Measurements from ENCODE around the gene DENND1A. TPM values are rescaled to one million over a fixed set of nuclear protein-coding genes. Genes with fewer than 3 reads are reported as not detected.
A peak's percentile ranks its signal among the peaks of the same experiment; 100 is the strongest.

Gene DENND1A
- total RNA-seq, 1 donor from 2014 or later = 15.4 TPM

DNA sequence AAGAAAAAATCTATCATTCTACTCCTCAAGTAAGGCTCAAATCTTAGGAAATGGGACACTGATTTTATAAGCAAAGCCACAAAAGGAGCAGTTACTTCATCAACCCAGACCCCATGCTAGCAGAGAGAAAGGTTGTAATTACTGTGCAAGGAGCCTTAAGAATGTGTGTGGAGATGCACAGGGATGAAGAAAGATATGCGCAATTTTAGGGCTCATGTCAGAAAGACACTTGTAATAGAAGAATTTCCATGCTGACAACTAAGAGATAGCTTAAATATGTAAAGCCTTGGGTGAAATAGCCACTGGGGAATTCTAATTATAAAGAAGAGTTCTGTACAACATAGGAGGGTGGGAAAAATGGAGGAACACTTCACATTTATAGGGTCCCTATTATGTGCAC, 432.1 kb downstream of the DENND1A start:
- DNase-seq (no peak), ATAC-seq (no peak)
- H3K27ac ChIP-seq = no peak overlapping the region
- H3K27me3 ChIP-seq = no peaks in the 10 kb centered on the region
- H3K36me3 ChIP-seq = no peaks in the 10 kb centered on the region
- intact Hi-C loops (cut with DNase I) = no loop called here
- TF ChIP-seq, protein P1, sequence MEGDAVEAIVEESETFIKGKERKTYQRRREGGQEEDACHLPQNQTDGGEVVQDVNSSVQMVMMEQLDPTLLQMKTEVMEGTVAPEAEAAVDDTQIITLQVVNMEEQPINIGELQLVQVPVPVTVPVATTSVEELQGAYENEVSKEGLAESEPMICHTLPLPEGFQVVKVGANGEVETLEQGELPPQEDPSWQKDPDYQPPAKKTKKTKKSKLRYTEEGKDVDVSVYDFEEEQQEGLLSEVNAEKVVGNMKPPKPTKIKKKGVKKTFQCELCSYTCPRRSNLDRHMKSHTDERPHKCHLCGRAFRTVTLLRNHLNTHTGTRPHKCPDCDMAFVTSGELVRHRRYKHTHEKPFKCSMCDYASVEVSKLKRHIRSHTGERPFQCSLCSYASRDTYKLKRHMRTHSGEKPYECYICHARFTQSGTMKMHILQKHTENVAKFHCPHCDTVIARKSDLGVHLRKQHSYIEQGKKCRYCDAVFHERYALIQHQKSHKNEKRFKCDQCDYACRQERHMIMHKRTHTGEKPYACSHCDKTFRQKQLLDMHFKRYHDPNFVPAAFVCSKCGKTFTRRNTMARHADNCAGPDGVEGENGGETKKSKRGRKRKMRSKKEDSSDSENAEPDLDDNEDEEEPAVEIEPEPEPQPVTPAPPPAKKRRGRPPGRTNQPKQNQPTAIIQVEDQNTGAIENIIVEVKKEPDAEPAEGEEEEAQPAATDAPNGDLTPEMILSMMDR (IDR thresholded peaks at IDR 0.05) = no peak
- no peaks in the 10 kb centered on the region for H3K9me3 ChIP-seq
- H3K4me3 ChIP-seq = no peak overlapping the region
- H3K4me1 ChIP-seq = no peaks in the 10 kb centered on the region

DNA sequence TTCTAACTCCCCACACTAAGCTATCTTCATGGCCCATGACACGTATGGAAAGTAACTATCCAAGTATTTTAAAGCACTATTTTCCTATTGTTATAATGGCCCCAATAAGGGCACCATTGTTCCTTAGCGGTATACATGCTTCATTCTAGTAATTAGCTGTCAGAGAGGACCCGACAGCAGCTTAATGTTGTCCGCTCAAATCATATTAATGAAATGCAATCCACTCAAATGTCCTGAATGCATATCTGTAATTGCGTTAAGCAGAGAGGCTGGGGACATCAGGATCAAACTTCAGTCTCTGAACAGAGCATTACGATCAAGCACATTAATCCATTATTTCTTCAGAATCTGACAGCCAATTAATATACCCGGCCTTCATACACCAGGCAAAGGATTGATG, 434.2 kb downstream of the DENND1A start:
- ATAC-seq = no peak
- intact Hi-C loops (cut with DNase I) = no loop called here
- Histone ChIP-seq H3K27ac (no peak overlapping the region), H3K36me3 (no peaks in the 10 kb centered on the region), H3K27me3 (no peaks in the 10 kb centered on the region), H3K4me1 (no peaks in the 10 kb centered on the region), H3K9me3 (no peaks in the 10 kb centered on the region), H3K4me3 (no peak overlapping the region)
- TF ChIP-seq, protein P1 (IDR thresholded peaks at IDR 0.05) = no peak
- DNase-seq = no peak

DNA sequence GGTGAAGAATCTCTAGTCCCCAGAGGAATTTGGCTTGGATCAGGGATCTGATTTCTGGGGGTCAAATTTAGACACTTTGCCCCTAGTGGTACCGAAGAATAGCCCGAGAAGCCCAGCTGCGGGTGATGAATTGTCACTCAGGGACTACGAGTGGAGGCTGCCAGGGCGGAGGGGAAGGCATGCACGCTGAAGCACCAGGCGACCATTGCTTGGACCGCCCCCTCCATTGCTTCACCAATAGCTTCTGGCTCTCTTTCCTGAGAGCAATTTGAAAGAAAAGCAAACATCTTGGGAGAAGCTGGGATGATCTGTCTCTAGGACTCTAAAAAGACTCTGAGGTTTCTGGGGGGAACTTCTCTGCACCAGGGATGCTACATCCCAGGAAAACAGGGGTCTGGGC, 436.3 kb downstream of the DENND1A start:
- intact Hi-C loops (cut with DNase I) = no loop called here
- no peaks in the 10 kb centered on the region for H3K9me3 ChIP-seq
- TF ChIP-seq, protein P1 (IDR thresholded peaks at IDR 0.05) = no peak
- H3K4me1 ChIP-seq = no peaks in the 10 kb centered on the region
- H3K36me3 ChIP-seq = no peaks in the 10 kb centered on the region
- peak; percentile 51 for DNase-seq
- ATAC-seq = no peak
- no peak overlapping the region for H3K27ac ChIP-seq
- no peaks in the 10 kb centered on the region for H3K27me3 ChIP-seq
- H3K4me3 ChIP-seq = no peak overlapping the region

DNA sequence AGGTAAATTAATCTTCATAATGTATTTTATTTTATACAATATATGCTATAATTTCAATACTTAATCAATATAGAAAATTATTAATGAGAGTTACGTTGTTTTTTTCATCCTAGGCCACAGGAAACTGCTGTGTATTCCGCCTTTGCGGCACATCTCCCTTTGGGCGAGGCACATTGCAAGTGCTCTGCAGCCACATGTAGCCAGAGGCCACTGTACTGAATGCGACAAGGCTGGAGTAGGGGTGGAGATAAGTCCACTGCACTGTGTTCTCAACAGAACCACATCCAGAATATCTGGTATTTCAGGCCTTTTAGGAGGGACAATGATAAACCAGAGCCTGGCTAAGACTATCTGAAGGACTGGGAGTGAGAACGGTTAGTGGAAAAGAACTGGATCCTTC, 439.2 kb downstream of the DENND1A start:
- Histone ChIP-seq H3K36me3 (no peaks in the 10 kb centered on the region), H3K4me1 (no peaks in the 10 kb centered on the region)
- intact Hi-C loops (cut with DNase I) = no loop called here

DNA sequence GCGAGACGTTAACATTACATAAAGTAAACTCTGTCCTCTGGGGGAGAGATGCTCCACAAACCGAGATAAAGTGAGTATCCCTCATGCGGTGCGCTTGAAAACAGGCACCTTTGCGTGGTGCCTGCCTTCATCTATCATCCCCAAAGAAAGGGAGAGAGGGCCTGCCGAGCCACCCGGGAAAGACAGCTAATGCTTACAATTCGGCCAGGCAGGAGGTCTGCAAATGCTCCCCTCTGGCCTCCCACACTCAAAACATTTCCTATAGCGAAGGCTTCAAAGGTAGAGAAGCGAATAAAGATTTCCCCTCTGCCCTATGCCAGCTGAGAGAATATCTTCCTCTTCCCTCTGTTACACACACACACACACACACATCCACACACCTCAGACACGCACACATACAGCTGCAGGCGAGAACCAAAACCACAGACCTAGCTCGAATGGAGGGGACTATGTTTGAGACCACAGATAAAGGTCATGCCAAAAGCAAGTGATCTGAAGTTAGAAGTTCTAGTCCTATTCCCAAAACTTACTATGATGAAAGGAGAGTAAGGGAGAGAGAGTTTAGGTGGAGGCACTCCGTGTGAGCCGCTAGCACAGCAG, 441.1 kb downstream of the DENND1A start:
- Histone ChIP-seq H3K9me3 (no peaks in the 10 kb centered on the region), H3K4me3 (no peak overlapping the region), H3K27ac (no peak overlapping the region), H3K27me3 (no peaks in the 10 kb centered on the region), H3K36me3 (no peaks in the 10 kb centered on the region), H3K4me1 (no peaks in the 10 kb centered on the region)
- peak; percentile 23 for DNase-seq
- intact Hi-C loops (cut with DNase I) = no loop called here
- no peak for ATAC-seq
- TF ChIP-seq, protein P1 (IDR thresholded peaks at IDR 0.05) = no peak

More for the DNA sequence above, 439.2 kb downstream of the DENND1A start:
- DNase-seq = no peak
- no peak overlapping the region for H3K4me3 ChIP-seq
- ATAC-seq = no peak
- no peaks in the 10 kb centered on the region for H3K9me3 ChIP-seq
- H3K27me3 ChIP-seq = no peaks in the 10 kb centered on the region
- TF ChIP-seq, protein P1 (IDR thresholded peaks at IDR 0.05) = no peak
- H3K27ac ChIP-seq = no peak overlapping the region

All from upper lobe of right lung (tissue), 1 donor.